ENCODE measurements around the gene ZNF181.
"Not testable (repeated sequence)": the region's sequence is repeated elsewhere in the genome, so short reads cannot be mapped to it uniquely, and the experiment has no call there.

The ZNF181 gene

DNA sequence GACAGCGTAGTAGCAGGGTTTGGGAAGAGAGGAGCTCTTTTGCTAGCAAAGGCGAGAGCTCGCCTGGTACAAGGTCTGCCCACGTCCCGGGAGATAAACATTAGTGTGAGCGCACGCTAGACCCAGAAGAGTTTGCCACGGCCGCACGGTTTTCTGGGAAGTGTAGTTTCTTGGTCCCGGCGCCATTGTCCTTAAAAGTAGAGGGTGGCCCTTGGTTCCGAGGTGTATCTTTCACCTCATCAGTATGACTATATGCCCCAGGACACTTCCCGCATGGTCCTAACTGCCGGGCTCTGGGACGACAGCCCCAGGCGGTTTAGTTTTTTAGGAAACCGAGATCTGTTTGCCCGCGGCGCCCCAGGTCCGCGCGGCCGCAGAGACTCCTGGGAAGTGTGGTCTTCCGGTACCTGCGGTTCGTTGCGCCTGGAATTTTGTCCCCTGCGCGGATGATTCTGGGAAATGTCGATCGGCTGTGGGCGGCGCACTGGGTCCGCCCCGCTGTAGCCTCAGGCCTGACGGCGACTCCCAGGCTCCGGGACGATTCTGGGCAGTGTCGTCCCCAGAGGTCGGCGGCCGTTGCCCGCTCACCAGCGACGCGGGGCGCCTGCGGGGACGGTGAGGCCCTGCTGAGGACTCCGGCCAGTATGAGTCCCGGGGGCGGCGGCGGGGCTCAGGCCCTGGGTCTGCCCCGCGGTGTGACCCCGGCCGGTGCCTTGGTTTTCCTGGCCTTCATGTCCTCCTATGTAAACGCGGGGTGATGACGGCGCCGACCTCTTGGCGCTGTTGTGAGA is at the start of gene ZNF181:
Gene ZNF181, plus strand, starts transcription at position 498 of the 791 bp plus-strand sequence. CDS start 795 bp downstream, outside the sequence.
- peak; percentile 73 for DNase-seq

DNA sequence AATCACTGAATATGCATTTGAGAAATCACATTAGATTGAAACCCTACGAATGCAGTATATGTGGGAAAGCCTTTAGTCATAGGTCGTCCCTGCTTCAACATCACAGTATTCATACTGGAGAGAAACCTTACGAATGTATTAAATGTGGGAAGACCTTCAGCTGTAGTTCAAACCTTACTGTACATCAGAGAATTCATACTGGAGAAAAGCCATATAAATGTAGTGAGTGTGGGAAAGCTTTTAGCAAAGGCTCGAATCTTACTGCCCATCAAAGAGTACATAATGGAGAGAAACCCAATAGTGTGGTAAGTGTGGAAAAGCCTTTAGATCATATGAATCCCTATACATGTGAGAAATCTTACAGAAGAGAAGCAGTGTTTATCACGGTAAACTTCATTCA is 48.8 kb upstream of the ZNF181 start:
- DNase-seq = not testable (repeated sequence)

DNA sequence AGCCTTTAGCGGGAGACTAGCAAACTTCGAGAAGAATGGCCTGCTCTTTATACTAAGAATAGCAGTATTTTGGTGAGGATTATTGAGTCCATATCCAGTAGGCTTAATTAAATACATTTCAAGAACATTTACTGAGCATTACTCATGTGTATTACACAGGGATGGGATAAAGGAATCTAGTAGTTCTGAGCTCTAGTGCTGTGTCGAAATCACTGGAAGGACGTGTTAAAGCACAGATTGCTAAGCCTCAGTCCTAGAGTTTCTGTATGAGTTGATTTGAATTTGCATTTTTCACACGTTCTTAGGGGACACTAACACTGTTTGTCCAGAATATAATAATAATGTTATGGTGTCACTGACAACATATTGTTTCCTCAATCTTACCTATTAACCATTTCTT is 47.6 kb upstream of the ZNF181 start:
- DNase-seq = no peak

DNA sequence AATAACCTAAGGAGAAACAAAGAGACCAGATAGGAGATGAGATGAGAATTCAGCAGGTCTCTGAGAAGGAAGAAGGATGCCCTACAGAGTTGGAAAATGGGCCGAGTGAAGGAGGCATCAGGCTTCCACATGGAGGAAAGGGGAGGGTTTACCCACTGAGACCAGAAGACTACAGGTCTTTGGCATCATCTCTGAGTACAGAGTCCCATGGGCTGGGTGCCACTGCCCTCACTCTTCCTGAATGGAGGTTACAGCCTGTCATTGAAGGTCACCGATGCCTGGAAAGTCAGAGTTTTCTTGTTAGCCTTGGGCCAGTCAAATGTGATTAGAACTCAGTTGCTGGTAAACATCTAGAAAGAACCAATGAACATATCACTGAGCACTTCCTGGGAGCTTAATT is 46.7 kb upstream of the ZNF181 start:
- no peak for DNase-seq

DNA sequence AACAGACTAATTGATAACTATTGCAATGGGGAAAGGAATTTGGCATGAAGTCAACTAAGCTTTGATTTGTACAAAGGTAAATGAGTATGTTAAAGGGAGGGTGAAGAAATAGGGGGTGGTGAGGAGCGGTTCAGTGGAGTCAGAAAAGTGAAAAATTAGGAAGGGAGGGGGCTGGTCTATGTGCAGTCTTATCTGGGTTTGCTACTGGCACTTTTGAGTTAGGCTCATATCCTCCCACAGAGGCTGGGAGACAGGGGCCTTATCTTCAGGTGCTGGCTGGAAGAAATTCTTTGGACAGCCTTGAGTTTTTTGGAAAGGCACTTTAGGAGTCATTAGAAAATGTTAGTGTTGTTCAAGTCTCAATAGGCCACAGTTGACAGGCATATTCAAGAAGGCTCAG is 45.5 kb upstream of the ZNF181 start:
- DNase-seq = no peak

DNA sequence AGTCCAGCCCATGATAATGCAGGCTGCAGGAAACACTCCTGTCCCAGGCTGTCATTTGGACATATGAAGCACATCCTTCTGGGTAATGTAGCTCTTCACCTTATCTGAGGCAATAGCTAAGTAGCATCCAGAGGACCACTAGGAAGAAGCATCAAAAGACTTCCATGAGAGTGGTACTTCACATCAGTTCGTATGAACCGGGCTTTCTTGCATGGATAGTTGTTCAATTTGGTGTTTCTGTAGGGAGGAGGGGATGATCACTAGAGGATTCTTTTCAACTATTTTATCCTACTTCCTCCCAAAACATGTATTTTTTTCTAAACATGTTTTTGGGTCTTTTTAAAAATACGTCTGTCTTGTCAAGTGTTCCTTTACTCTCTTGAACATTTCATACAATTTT is 43.7 kb upstream of the ZNF181 start:
- no peak for DNase-seq

DNA sequence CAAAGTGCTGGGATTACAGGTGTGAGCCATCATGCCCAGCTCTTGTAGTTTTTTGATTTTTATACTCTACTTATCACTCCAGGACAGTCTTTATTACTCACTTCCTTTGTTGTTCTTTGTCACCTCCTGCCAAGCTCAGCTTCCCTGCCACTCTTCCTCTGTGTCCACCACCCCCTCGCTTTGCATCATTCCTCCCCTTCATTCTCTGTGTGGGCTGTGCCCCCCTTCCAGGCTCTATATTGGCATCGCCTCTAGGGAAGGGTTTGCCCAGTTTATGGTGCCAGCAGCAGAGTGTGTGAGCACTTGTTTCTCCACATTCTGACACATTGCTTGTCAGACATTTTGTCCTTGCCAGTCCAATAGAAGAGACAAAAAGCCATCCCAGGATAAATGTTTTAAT is 41.5 kb upstream of the ZNF181 start:
- DNase-seq = no peak

DNA sequence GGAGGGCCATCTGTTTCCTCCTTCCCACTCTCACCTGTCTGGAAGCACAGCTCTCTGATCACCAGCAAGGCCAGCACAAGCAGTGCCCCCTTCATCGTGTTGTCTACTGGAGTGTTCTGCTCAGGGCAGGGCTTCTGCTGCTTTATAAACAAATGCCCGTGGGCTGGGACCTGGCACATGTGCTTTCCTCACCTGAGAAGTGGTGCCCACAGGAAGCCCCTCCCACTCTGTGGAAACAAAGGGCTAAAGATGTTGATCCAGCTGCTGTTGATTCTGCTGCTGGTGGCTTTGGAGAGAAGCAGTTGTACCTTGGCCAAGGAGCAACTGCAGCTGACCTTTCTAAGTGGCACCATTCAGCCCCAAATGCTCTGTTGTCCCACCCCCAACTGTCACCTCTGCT is 26.4 kb upstream of the ZNF181 start:
- DNase-seq = no peak

DNA sequence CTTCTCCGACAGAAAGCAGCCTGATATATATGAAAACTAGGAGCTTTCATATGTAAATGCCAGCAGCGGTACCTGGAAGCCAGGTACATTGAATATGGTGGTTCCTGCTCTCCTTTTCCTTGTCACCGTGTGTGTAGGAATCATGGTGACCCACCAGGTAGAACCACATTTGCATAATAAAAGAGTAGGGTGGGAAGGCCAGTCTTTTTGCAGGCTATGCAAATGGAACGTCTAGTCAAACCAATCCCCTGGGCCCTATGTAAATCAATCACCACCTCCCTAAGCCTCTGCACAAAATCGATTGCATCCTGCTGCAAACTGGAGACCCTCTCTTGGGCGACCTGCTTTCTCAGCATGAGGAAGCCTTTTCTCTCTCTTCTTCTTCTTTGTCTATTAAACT is 22.2 kb upstream of the ZNF181 start:
- no peak for DNase-seq

DNA sequence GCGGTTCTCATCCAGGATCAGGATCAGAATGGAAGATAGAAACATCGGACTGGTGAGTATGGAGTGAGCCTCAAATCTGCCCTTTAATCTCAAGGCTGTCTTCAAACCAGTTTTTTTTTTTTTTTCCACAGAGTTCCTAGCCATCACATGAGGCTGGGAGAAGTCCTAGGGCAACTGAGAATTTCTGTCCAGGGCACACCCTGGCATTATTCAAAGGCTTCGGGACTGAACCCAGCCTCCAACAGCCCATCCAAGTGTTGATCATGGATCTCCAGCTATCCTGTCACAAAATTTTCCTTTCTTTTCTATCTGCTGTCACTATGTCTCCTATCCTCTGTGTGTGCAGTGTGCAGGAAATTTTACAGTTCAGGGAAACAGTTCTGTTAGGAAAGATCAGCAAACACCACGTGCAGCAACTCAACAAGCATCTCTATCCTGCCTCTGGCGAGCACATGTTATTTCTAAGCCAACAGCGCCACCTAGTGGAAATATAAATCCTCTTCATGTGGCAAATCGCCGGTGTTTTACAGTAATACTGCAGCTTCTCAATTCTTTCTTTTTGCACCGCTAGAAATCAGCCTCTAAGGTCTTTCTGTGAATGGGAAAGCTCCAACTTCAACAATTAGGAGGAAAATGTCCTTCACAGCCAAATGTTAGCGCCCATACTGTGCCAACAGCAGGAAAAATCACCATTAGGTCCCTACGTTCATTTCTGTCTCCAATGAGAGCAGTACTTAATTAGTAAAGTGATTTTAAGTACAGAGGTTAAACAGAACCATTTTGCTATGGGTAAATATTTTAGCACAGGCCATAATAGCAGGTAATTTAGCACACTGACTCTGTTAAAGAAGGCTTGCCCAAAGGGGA is 21.4 kb upstream of the ZNF181 start:
- no peak for DNase-seq

DNA sequence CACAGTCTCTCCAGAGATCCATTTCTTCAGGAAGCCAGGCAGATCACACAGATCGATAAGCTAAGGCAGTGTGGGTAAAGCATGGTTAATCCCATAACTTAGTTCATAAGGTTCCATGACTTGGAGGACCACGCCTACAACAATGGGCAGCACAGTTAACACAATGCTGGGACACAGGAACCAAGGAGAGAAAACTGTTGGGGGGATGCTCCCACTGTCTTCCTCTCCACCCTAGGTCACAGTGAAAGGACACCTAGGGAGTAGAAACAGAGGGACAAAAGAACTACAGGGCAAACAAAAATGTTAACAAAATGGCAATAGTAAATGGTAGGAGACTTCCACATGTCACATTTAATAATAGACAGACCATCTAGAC is 20.8 kb upstream of the ZNF181 start:
- no peak for DNase-seq

DNA sequence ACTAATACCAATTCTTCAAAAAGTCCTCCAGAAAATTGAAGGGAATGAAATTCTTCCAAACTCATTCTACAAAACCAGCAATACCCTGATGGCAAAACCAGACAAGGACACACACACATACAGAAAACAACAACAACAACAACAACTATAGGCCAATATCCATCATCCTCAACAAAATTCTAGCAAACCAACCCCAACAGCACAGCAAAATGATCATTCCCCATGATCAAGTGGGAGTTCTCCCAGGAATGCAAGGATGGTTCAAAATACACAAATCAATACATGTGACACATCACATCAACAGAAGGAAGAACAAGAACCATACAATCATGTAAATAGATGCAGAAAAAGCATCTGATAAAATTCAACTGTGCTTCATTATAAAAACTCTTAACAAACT is 18.7 kb upstream of the ZNF181 start:
- DNase-seq = no peak

DNA sequence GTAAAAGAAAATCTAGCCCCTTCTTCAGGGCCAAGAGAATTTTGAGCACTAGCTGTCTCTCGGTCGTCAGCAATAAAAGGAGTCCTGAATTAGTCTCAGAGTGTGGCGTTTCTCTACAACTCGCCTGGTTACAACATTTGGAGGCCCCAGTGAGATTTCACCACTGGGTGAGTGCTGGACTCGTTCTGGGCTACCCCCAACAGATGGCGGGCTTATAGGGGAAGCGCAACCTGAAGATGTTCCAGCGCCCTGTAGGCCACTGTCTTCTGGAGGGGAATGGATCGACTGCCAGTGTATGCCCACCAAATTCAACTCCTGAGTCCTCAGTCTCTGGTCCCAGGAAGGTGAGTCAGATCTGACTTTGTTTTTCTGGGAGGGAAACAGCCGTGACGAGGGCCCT is 11.7 kb upstream of the ZNF181 start:
- DNase-seq = no peak

DNA sequence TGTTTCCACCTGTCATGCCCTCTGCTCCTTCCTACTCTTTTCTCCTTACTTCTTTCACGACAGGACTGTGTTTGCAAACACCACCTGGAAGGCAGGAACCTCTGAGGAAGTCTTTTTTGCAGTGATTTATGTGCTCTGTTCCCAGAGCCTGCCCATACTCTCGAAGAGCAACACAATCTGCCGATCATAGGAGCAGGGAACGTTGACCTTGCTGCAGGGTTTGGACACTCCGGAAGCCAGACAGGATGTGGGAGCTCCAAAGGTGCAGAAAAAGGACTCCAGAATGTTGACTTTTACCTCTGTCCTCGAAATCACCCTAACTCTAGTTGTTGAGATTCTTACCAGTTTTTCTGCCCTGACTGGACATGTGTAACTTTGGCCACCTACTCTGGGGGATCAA is 8.6 kb upstream of the ZNF181 start:
- no peak for DNase-seq

DNA sequence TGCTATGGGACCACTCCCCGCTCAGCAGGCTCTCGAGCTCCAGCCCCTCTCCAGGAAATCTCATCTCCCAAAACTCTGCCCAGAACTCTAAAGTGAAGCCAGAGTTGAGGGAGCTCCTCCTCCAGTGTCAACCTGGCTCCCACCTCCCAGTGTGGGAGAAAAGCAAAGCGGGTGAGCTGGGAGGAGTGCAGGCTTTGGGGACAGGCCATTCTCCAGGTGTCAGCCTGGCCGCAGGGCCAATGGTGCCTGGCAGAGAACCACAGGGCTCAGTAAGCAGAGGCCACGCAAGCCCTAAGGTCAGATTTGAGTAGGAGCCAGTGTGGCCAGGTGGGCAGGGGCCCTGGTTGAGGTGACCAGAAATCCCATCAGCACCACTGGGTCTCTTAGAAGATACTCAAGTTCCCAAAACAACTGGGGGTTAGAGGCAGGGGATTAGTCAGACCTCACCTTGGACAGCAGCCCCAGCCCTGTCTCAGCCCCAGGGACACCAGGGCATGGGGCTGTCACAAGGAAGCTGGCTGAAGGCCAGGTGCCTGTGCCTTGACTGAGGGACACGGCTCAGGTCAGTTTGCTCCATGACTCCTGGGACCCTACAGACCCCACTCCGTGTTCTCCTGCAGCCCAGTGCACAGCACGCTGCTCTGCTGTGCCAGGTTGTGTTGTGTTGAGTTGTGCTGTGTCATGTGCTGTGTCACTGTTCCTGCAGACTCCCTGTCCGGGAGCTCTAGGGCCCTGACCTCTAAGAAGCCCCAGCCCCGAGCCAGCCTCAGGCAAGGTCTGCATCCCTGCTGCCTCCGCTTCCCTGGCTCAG is 2.8 kb upstream of the ZNF181 start:
- no peak for DNase-seq

DNA sequence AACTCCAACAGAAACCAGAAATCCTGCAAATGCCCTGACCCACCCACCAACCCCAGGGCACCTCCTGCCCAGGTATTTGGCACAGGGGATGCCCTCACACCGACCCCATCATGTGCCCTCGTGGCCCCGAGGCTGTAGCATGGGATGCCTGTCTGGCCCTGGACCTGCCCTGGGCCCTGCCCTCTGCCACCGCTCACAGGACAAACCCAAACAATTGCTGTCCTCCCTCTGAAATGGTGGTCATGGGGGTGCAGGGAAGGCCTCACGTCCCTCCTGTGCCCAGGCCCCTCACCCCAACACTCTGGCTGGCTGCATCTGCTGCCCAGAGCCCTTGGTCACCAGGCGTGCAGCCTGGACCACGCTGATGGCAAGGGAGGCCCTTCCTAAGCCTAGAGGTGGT is 2.1 kb upstream of the ZNF181 start:
- DNase-seq = no peak

DNA sequence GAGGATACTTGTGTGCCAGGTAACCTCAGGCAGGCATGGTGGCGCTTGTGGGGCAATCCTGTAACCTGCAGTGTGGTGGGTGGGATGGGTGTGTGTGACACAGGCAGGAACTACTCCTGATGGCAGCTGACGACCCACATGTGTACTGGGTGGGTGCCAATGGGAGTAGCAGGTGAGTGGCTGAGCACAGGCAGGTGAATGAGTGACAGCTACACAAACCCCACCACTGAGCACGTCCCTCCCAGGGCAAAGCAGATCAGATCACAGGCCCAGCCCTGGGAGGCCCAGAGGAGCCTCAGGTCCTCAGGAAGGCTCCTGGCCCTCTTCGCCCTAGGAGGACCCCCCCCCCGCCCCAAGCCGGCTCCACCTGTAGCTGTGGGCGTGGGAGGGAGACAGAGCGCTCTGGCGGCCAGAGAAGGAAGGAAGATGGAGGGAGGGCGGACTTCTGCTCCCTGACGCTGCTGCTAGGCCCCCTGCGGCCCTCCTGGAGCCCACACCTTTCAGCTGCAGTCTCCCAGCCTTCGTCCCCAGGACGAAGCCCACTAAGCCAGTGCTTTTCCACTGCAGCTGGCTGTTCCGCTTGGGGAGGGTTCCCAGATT is 1.3 kb upstream of the ZNF181 start:
- no peak for DNase-seq

DNA sequence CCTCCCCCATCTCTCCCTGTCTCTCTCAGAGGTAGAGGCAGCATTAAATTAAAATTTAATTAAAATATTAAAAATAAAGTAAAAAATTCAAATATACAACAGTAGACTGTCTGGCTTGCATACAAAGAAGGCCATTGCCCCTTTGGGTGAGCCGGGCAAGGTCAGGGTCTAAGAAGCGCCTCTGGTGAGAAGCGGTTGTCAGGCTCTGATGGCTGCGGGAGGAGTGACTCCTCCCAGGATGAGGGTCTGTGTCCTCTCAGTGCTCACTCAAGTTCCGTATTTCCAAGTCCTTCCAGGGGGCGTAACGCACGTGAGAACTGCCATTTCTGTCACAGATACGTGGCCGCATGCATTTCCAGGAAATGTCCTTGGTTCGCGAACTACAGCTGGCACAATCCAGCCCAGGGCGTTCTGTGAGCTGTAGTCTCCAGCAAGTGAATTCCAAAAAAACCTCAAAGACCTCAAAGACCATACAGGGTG is 737 bp upstream of the ZNF181 start:
- DNase-seq = no peak

DNA sequence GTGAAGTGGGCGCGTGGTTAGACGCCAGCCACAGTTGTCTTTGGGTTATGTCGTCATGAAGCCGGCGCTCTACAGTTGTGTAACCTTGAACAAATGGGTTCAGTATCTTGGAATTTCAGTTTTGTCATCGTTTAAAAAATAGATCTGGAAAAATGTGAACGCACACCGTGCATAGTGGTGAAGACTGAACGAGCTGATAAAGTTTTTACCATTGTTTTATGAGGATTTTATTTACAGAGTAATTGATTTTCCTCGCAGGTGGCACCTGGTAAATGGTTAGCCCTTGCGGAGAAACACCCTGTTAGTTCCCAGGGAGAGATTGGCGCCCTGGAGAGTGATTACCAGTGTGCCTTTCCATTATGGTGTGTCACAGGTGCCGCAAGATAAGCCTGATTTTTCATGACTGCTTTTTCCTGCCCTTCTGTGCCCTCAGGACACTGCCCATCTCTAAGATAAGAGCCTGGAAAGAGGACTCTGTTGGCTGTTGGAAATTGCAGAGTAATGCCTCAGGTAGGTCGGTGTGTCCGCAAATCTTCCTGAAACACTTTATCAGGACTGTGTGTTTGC is 577 bp downstream of the ZNF181 start:
- DNase-seq = no peak

DNA sequence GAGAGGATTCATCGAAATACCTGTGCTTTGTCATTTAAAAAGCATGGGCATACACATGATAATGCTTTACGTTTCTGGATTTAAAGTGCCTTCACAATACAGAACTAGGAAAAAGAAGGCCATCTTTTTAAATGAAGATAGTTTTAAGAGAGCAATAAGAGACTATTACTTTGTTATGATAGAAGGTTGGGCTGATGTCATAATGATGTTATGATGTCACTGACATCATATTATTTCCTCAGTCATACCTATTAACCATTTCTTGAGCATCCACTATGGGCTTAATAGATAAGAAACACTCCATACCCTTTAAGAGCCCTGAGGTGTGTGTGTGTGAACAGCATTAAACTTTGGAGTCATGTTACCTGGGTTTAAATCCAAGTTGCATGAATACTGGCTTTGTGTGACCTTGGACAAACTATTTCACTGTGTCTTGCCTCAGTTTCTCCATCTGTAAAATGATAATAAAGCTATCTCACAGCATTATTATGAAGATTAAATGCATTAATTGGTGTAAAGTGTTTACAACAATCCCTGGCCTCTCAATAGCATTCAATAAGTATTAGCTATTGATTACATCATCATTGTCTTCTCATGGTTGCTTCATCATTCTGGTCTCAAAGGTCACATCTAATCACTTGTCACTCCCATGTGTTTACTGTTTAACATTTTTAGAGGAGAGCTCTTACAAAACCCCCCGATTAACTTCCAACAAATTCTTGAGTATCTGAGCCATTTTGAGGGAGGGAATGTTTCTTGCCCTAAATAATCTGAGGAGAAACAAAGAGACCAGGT is 11.1 kb downstream of the ZNF181 start:
- no peak for DNase-seq

DNA sequence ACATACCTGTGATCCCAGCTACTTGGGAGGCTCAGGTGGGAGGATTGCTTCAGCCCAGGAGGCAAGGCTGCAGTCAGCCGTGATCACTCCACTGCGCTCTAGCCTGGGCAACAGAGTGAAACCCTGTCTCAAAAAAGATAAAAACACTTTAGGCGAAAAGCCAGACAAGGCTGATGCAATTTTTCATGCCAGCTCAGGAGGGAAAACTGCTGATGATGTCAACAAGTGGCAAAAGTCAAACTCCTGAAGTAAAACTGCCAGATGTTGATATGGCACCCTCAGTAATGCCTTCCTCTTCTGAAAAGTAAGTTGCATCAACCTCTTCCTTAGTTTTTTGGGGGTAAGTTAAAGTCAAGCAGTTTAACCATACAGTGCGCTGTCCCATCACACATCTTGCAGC is 23.4 kb downstream of the ZNF181 start:
- DNase-seq = no peak
